Natural killer cell (primary cell): Measurements from ENCODE around the gene LSAMP. TPM values are rescaled to one million over a fixed set of nuclear protein-coding genes. Genes with fewer than 3 reads are reported as not detected.
A peak's percentile ranks its signal among the peaks of the same experiment; 100 is the strongest.

ENCODE experiments used
- ATAC-seq, 3 donors: fragments of 150-1000 bp in 2 of 3; fragments of 200-7000 bp in 1 of 3; cut with Tn5 transposase; 1 replicate in 1 of 3; 2 replicates in 2 of 3; pipeline ENCODE4 v1.10.0; 2021; ENCODE audit warnings: mild to moderate bottlenecking in 2 of 3, moderate library complexity in 2 of 3
- DNase-seq, 2 donors: peaks; one replicate each; pipeline versions ENCODE4 v3.0.0 to v3.0.0-alpha.2; 2013 to 2021; ENCODE audit warnings: mixed read lengths in 1 of 2
- H3K27ac ChIP-seq: one replicate; pipeline ENCODE4 v1.5.1; 2013; ENCODE audit warnings: mild to moderate bottlenecking, low read length
- H3K27me3 ChIP-seq: one replicate; pipeline ENCODE4 v1.6.1; 2013; ENCODE audit warnings: low read length; ENCODE audit not compliant: control insufficient read depth, insufficient read depth
- H3K36me3 ChIP-seq: one replicate; pipeline ENCODE4 v1.6.1; 2013; ENCODE audit warnings: low read length; ENCODE audit not compliant: control insufficient read depth, insufficient read depth
- H3K4me1 ChIP-seq: one replicate; pipeline ENCODE4 v1.6.1; 2013; ENCODE audit warnings: low read length; ENCODE audit not compliant: control insufficient read depth, insufficient read depth
- H3K4me3 ChIP-seq: one replicate; pipeline ENCODE4 v1.5.1; 2013; ENCODE audit warnings: low read length
- H3K9me3 ChIP-seq: one replicate; pipeline ENCODE4 v1.6.1; 2013; ENCODE audit warnings: low read length; ENCODE audit not compliant: control insufficient read depth, insufficient read depth
- H3K27ac Mint-ChIP-seq, 2 donors: one replicate each; pipeline ENCODE4 v1.8.0; 2022; ENCODE audit warnings: mild to moderate bottlenecking in 2 of 2, mixed read lengths in 2 of 2, moderate library complexity in 1 of 2
- H3K27me3 Mint-ChIP-seq, 2 donors: one replicate each; pipeline ENCODE4 v1.8.0; 2022; ENCODE audit warnings: low read depth in 2 of 2, mixed read lengths in 2 of 2
- H3K36me3 Mint-ChIP-seq: one replicate; pipeline ENCODE4 v1.8.0; 2022; ENCODE audit warnings: mixed read lengths
- H3K4me1 Mint-ChIP-seq, 2 donors: one replicate each; pipeline ENCODE4 v1.8.0; 2022; ENCODE audit warnings: mixed read lengths in 2 of 2
- H3K4me3 Mint-ChIP-seq: one replicate; pipeline ENCODE4 v1.8.0; 2022; ENCODE audit warnings: mild to moderate bottlenecking, moderate library complexity, mixed read lengths
- H3K9me3 Mint-ChIP-seq, 2 donors: one replicate each; pipeline ENCODE4 v1.8.0; 2022; ENCODE audit warnings: mixed read lengths in 2 of 2
- WGBS: methylation state at CpG from one replicate; pipeline ENCODE4 v1.1.7; 2013; ENCODE audit warnings: missing lambda C conversion rate; ENCODE audit not compliant: insufficient coverage; 5-methylcytosine and 5-hydroxymethylcytosine counted together
- intact Hi-C: fragments of 100-400 bp; cut with micrococcal nuclease; formaldehyde crosslinking; loops from one replicate; pipeline ENCODE4 v1.14.2; 2022
- total RNA-seq, 4 donors: library from RNA; stranded (reverse); fragments of 120-200 nt in 1 of 4; gene quantifications; one replicate each; pipeline versions ENCODE4 v1.2.3 to v1.2.4, GENCODE V29; 2013 to 2022
- TF ChIP-seq, protein P1 (sequence below): fragments of 200-600 bp; IDR thresholded peaks from one replicate; pipeline ENCODE4 v1.8.0; 2022; ENCODE audit warnings: antibody characterized with exemption

Gene LSAMP
- total RNA-seq, 3 donors from 2014 or later (not counting 1 experiment from before 2014, with no cell fraction given): not detected

- no peaks in the 10 kb centered on the region for H3K4me1 ChIP-seq
- no peak overlapping the region for H3K4me3 ChIP-seq
- no peak for DNase-seq
- Mint-ChIP-seq H3K4me3 (no peak overlapping the region), H3K27me3 (peaks cover 7 to 12% of the 10 kb centered on the region in 2 donors), H3K9me3 (no peaks in the 10 kb centered on the region), H3K36me3 (no peaks in the 10 kb centered on the region), H3K4me1 (no peaks in the 10 kb centered on the region), H3K27ac (no peak overlapping the region)
- no peaks in the 10 kb centered on the region for H3K9me3 ChIP-seq
- no peaks in the 10 kb centered on the region for H3K36me3 ChIP-seq
- TF ChIP-seq, protein P1, sequence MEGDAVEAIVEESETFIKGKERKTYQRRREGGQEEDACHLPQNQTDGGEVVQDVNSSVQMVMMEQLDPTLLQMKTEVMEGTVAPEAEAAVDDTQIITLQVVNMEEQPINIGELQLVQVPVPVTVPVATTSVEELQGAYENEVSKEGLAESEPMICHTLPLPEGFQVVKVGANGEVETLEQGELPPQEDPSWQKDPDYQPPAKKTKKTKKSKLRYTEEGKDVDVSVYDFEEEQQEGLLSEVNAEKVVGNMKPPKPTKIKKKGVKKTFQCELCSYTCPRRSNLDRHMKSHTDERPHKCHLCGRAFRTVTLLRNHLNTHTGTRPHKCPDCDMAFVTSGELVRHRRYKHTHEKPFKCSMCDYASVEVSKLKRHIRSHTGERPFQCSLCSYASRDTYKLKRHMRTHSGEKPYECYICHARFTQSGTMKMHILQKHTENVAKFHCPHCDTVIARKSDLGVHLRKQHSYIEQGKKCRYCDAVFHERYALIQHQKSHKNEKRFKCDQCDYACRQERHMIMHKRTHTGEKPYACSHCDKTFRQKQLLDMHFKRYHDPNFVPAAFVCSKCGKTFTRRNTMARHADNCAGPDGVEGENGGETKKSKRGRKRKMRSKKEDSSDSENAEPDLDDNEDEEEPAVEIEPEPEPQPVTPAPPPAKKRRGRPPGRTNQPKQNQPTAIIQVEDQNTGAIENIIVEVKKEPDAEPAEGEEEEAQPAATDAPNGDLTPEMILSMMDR: no peak
- ATAC-seq: no peak
- H3K27me3 ChIP-seq: no peaks in the 10 kb centered on the region
- WGBS: 93% methylated on average over 8 of the region's 8 CpGs
- H3K27ac ChIP-seq: no peak overlapping the region
- intact Hi-C loops: no loop called here
Measured at GRCh38 chr3:115838786-115839185, 606.5 kb downstream of the LSAMP start.

DNA sequence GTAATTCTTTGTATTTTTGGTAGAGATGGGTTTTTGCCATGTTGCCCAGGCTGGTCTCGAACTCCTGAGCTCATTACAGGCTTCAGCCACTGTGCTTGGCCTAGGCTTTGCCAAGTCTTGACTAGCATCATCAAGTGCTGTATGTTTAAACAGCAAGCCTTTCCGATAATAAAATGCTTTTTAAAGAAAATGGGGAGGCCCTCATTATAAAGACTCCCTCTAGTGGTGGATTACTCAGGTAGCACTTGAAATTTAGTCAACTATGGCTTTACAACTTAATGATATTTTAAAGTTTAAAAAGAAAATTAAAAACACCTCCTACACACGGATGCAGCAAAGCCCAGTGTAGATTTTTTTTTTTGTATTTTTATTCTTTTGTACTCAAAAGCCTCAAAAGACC is 608.3 kb downstream of the LSAMP start:
- ATAC-seq (no peak), DNase-seq (peak in 1 of 2 donors; percentile 20)
- no peaks in the 10 kb centered on the region for H3K9me3 ChIP-seq
- Mint-ChIP-seq H3K4me3 (no peak overlapping the region), H3K9me3 (no peaks in the 10 kb centered on the region), H3K27me3 (peaks cover 7 to 12% of the 10 kb centered on the region in 2 donors), H3K27ac (no peak overlapping the region), H3K4me1 (no peaks in the 10 kb centered on the region), H3K36me3 (no peaks in the 10 kb centered on the region)
- no peak overlapping the region for H3K27ac ChIP-seq
- WGBS: 62% methylated on average over 2 of the region's 3 CpGs
- H3K27me3 ChIP-seq: no peaks in the 10 kb centered on the region
- intact Hi-C loops: no loop called here
- TF ChIP-seq, protein P1: peak; percentile 49
- no peaks in the 10 kb centered on the region for H3K36me3 ChIP-seq
- no peaks in the 10 kb centered on the region for H3K4me1 ChIP-seq
- H3K4me3 ChIP-seq: no peak overlapping the region

- no peak overlapping the region for H3K27ac Mint-ChIP-seq
- H3K27me3 ChIP-seq: no peaks in the 10 kb centered on the region
- TF ChIP-seq, protein P1: no peak
- no peaks in the 10 kb centered on the region for H3K9me3 ChIP-seq
- no peaks in the 10 kb centered on the region for H3K4me1 ChIP-seq
- intact Hi-C loops: no loop called here
- no peak for DNase-seq
- no peak overlapping the region for H3K27ac ChIP-seq
- no peaks in the 10 kb centered on the region for H3K36me3 ChIP-seq
- H3K27me3 Mint-ChIP-seq: peaks cover 14 to 17% of the 10 kb centered on the region in 2 donors
- ATAC-seq: no peak
- H3K36me3 Mint-ChIP-seq: no peaks in the 10 kb centered on the region
- H3K4me3 ChIP-seq: no peak overlapping the region
- no peaks in the 10 kb centered on the region for H3K4me1 Mint-ChIP-seq
- 89% methylated on average over 4 of the region's 4 CpGs for WGBS
- no peak overlapping the region for H3K4me3 Mint-ChIP-seq
- no peaks in the 10 kb centered on the region for H3K9me3 Mint-ChIP-seq
Measured at GRCh38 chr3:115835946-115836345, 609.3 kb downstream of the LSAMP start.

DNA sequence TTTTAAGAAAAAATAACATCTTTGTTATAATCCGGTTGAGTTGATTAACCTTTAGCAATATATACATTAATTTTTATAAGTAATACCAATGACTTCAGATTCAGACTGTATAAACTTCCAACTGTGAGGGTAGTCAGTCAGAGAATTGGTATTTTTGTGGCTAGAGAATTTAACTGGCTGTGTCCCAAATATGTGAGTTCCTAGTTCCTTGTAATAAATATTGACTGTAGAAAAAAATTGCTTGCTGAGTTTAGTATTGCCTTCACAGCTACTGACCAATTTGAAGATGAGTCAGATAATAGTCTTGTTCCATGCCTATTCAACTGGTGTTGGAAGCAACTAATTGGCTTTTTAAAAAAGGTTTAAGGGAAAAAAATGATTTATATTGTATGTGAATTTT is 611.2 kb downstream of the LSAMP start:
- Mint-ChIP-seq H3K9me3 (no peaks in the 10 kb centered on the region), H3K27me3 (peaks cover 10 to 15% of the 10 kb centered on the region in 2 donors), H3K36me3 (no peaks in the 10 kb centered on the region), H3K4me3 (no peak overlapping the region), H3K27ac (no peak overlapping the region), H3K4me1 (no peaks in the 10 kb centered on the region)
- TF ChIP-seq, protein P1: no peak
- intact Hi-C loops: no loop called here
- H3K27ac ChIP-seq: no peak overlapping the region
- no peaks in the 10 kb centered on the region for H3K36me3 ChIP-seq
- no peaks in the 10 kb centered on the region for H3K9me3 ChIP-seq
- H3K4me1 ChIP-seq: no peaks in the 10 kb centered on the region
- no peak for ATAC-seq
- no CpG with 5 or more reads among the region's 1 CpG for WGBS
- no peak overlapping the region for H3K4me3 ChIP-seq
- H3K27me3 ChIP-seq: no peaks in the 10 kb centered on the region
- DNase-seq: no peak
